Esophagus mucosa (tissue), 1 donor: ENCODE measurements around the gene SLC9C1. TPM values are rescaled to one million over a fixed set of nuclear protein-coding genes. Genes with fewer than 3 reads are reported as not detected.
A peak's percentile ranks its signal among the peaks of the same experiment; 100 is the strongest.

Source experiments
- ATAC-seq: fragments of 200-7000 bp; cut with Tn5 transposase; one replicate; pipeline ENCODE4 v1.9.1; 2020
- total RNA-seq: library from RNA; stranded (reverse); gene quantifications from one replicate; pipeline ENCODE4 v1.2.4, GENCODE V29; 2023
- donor health status: DM: yes; HTN: yes; CAD: no.

Gene SLC9C1
- not detected for total RNA-seq

DNA sequence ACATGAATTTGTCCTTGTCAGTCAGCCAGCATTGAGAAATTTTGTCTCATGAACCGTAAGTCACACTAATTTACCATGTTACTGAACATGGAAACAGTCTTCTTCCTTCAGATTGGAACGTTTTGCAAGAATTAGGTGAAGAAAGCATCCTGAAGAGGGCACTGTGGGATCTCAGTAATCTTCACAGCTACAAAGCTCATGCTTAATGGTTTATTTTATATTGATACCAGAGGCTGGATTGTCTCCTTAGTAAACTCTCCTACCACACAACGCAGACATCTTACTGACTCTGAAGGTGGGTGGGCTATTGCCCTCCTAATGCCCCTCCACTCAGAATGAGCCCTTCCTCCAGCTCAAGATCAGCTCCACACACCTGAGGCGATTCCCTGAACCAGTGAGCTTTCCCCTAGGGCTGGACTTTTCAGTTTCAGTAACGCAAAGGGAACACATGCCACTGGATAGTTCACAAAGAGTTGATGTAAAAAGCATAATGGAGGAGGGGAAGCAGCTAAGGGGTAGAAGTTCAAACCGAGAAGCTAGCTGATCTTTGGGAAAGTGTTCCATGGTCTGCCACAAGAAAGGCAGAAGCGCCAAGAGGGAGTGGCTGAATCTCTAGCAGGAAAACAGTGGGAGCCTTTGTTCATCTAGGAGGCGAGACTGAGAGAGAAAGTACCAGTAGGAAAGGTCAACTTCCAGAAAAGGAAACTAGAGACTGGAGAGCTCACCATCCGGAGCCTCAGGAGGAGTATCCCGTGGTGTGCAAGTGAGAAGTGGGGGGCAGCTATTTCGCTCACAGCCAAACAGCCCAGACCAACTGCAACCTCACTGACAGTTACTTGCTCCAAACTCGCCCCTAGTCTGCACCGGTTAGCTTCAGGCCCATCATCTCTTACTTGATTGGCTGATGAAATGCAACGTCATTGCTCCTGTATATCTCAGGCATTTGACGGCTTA, at the start of gene SLC9C1:
Gene SLC9C1, minus strand, starts transcription at position 849 of the 954 bp plus-strand sequence. CDS start 7,425 bp downstream, outside the sequence.
- peak; percentile 72 for ATAC-seq

GRCh38 chr3:112341386-112341785, 47.4 kb upstream of the SLC9C1 start:
- ATAC-seq: no peak

- no peak for ATAC-seq
Observed at GRCh38 chr3:112339609-112340008, 45.6 kb upstream of the SLC9C1 start.

DNA sequence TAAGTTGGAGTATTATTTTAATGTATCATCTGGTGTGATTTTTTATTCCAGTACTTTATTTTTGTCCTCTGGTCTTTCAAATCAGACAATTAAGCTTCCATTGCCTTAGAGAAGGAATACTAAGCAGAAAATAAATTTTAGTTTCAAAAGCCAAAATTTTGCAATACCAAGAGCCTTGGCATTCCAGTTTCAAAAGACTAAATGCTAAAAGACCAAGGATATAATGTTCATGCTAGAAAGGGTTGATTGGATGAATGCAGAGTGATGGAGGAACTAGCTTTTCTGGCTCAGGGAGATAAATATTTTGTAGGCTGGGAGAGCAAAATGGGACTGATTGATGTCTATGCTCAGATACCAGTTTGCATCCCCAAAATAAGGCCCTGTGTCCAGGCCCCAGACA, 45.1 kb upstream of the SLC9C1 start:
- ATAC-seq: no peak

DNA sequence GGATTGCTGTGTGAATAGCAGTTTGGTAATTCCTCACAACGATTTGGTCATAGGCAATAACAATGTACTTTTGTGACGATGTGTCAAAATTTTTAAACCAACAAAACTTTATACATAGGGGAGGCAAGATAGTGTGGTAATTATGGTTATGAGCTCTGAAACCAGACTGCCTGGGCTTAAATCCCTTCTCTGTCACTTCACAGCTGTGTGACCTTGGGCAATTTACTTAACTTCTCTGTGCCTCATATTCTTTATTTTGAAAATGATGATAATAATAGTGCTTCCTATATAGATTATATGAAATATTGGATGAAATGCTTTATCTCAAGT, 44.7 kb upstream of the SLC9C1 start:
- ATAC-seq: no peak

GRCh38 chr3:112338021-112338726, 44.2 kb upstream of the SLC9C1 start:
- no peak for ATAC-seq

GRCh38 chr3:112335434-112335781, 41.4 kb upstream of the SLC9C1 start:
- no peak for ATAC-seq

GRCh38 chr3:112334691-112335433, 40.8 kb upstream of the SLC9C1 start:
- no peak for ATAC-seq

DNA sequence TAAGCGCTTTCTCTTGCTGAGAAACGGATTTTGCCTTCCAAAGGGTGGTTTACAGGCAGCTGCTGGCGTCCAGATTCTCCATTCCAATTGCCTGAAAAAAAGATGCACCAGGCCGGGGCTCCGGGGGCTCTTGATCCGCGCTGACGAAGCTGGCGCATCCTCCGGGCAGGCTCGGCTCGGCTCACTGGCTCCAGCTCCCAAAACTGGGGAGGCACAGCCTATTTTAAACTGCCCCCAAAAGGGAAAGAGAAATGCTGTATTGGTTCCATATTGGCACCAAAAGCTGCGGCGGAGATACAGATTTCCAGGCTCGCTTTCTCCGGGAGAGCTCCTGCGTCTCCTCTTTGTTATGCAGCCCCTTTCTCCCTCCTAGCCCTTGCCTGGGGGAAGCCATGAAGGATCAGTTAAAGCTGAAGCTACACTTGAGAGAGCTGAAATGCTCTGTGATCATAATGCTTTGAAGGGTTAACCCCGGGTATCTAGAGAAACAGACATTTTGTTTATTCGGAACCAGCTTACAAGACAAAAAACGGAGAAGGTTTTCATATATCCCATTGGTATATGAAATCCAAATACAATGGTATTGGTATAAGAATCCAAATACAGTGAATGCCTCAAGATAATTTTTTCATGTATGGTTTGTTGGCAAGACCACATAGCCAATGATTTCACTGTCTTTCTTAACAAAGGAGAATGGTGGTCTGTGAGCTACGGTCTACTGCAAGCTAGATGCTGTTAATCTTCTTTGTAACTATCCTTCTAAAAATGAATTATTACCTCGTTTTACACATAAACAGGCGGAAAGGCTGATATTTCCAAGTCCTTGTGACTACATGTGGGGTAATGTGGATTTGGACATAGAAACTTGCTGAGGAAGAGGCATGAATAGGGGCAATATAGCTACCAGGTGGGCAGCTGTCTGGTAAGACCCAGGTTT, 39.6 kb upstream of the SLC9C1 start:
- ATAC-seq: no peak

DNA sequence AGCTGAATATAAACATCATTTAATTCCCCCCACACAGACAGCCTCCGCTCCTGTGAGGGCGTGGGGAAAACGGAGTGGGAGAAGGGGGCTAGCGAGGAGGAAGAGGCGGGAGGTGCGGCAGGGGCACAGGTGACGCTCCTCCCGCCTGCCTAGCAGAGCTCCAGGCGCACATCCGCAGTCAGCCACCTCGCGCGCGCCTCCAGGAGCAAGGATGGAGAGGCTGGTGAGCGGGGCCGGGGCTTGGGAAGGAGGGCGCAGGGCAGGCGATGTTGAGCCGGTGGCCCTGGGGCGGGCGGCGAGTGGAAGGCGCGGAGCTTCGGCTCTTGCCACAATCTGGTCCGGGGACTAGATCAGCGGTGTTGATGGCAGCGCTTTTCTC, 39.0 kb upstream of the SLC9C1 start, which contains the start of gene CD200:
Gene CD200, plus strand, starts transcription at position 155 of the 379 bp plus-strand sequence. Its CDS starts 57 bp downstream, at position 212.
- peak; percentile 67 for ATAC-seq

DNA sequence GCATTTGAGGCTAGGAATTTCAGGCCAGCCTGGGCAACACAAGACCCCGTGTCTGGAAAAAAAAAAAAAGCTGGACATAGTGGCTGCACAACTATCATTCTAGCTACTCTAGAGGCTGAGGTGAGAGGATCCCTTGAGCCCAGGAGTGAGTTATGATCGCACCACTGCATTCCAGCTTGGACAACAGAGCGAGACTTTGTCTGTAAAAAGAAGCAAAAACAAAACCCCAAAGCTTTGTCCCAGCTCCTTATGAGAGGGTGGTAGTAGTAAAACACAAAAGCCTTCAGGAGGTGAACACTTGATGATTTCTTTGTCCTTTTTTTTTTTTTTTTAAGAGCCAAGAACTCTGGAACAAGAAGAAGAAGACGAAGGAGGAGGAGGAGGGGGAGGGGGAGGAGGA, 37.8 kb upstream of the SLC9C1 start:
- ATAC-seq: no peak

- peak; percentile 89 for ATAC-seq
Observed at GRCh38 chr3:112327371-112327951, 33.4 kb upstream of the SLC9C1 start.

DNA sequence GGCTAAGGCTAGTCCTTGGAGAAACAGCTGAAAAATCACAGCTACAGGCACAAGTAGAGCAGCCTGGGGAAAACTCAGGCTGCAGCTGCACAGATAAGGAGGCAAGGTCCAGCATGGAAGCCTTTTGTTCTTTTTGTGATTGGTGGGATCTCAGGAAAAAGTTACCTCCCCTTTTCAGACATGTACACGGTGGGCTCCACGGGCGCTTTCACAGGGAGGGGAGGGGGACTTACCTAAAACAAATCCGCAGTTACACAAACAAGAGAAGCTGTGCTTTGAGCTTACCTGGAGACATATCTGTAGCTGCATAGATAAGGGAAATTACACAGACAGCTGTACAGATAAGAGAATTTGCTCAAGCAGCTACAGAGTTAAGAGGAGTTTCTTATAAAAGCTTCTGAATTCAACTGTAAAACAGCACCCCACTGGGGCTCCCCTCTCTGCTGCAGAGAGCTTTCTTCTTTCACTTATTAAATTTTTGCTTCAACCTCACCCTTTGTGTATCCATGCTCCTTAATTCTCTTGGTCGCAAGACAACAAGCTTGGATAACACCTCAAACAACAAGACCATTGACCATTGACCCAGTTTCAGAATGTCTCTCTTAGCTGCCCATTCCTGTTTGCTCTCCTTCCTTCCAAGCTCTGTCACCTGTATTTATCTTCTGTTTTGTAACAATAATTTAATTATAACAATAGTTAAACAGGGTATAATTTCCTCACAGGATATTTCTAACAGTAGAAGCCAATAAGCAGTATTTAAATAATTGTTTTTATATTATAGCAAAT, 28.0 kb upstream of the SLC9C1 start:
- no peak for ATAC-seq

DNA sequence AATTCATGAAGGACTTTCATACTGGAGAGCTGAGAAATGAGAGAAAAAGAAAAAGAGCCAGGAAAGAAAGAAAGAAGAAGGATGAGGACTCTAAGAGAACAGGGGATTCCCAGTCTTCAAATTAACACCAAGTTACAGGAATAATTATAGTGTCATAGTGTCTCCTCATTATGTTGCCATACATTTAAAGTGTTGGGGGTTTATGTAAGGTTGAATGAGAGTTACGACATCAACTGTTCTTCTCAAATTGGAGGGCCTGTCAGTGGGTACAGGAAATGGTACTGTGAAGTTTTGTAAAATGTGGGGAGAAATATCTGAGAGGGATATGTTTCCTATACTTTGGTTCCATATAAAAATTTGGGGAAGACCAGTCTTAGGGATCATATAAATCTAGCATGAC, 26.7 kb upstream of the SLC9C1 start:
- no peak for ATAC-seq

GRCh38 chr3:112319516-112320276, 25.7 kb upstream of the SLC9C1 start:
- ATAC-seq: peak; percentile 57

DNA sequence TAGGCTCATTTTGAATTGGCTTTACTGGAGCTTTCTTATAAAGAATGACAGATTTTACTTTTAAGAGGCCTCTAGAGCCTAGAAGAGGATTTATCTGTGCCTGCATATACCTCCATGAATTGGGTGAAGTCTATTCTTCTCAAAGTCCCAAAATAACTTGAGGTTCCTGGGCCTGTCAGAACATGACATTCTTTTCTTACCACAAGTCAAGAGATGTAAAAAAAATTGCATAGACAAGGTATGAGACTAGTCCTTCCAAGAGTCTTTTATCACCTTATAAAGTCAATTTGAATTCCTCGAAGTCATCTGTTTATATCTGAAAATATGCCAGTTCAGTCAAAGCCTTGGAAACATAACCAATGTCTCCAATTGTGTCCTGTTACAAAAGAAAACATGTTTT, 21.8 kb upstream of the SLC9C1 start:
- no peak for ATAC-seq

- ATAC-seq: no peak
Observed at GRCh38 chr3:112314649-112315048, 20.6 kb upstream of the SLC9C1 start.

GRCh38 chr3:112308151-112308911, 14.3 kb upstream of the SLC9C1 start:
- ATAC-seq: no peak

- no peak for ATAC-seq
Observed at GRCh38 chr3:112307557-112307956, 13.5 kb upstream of the SLC9C1 start.
